ENCODE results near the gene SLF2.

Gene SLF2

GRCh38 chr10:100976906-100977305 lies 64.1 kb downstream of the SLF2 start:
- Histone ChIP-seq H3K9ac (ENCODE audit: low read length in 5 of 5) (no peak overlapping the region), H3K9me3 (ENCODE audit: control insufficient read depth in 5 of 5, low read length in 5 of 5) (no peaks in the 10 kb centered on the region), H3K36me3 (ENCODE audit: control insufficient read depth in 5 of 5, insufficient read depth in 5 of 5, low read length in 5 of 5) (peaks cover 6 to 38% (median 31%) of the 10 kb centered on the region in 5 donors), H3K4me3 (ENCODE audit: low read depth in 1 of 5, low read length in 5 of 5) (no peak overlapping the region), H3K4me1 (ENCODE audit: control insufficient read depth in 5 of 5, insufficient read depth in 5 of 5, low read length in 5 of 5) (no peaks in the 10 kb centered on the region), H3K27ac (ENCODE audit: low read depth, low read length) (no peak overlapping the region), H3K27me3 (ENCODE audit: control insufficient read depth in 5 of 5, insufficient read depth in 4 of 5, low read length in 5 of 5) (no peaks in the 10 kb centered on the region)

GRCh38 chr10:100977436-100977835 lies 64.7 kb downstream of the SLF2 start:
- Histone ChIP-seq H3K9me3 (ENCODE audit: control insufficient read depth in 5 of 5, low read length in 5 of 5) (no peaks in the 10 kb centered on the region), H3K27ac (ENCODE audit: low read depth, low read length) (no peak overlapping the region), H3K4me1 (ENCODE audit: control insufficient read depth in 5 of 5, insufficient read depth in 5 of 5, low read length in 5 of 5) (no peaks in the 10 kb centered on the region), H3K27me3 (ENCODE audit: control insufficient read depth in 5 of 5, insufficient read depth in 4 of 5, low read length in 5 of 5) (no peaks in the 10 kb centered on the region), H3K36me3 (ENCODE audit: control insufficient read depth in 5 of 5, insufficient read depth in 5 of 5, low read length in 5 of 5) (peaks cover 6 to 41% (median 36%) of the 10 kb centered on the region in 5 donors), H3K4me3 (ENCODE audit: low read depth in 1 of 5, low read length in 5 of 5) (no peak overlapping the region), H3K9ac (ENCODE audit: low read length in 5 of 5) (no peak overlapping the region)

DNA sequence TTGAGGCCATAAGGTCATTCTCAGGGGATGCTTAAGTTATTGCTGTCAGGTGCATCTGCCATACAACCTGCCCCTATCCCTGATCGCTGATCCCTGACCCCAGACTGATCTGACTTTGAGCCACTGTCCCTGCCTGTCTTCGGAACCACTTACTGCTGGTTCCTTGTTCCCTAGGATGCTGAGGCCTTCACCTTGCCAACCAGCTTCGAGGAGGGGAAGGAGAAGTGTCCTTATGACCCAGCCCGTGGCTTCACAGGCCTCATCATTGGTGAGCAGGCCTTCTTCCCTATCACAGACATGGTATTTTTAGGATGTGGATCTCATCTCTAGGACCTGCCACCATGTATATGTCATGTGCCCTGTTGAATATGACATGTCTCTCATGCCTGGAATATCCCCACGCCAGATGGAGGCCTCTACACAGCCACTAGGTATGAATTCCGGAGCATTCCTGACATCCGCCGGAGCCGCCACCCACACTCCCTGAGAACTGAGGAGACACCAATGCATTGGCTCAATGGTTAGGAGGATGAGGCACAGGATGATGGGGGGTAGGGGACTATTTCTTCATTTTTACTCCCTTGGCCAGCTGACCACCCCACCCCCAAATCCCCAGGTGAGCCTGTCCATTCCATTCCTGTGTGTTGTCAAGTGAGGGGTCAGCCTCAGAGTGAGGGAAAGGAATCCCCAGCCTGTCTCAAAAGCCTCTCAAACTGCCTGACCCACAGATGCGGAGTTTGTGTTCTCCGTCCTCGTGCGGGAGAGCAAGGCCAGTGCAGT lies 65.5 kb downstream of the SLF2 start:
- no peak overlapping the region for H3K9ac ChIP-seq (ENCODE audit: low read length in 5 of 5)
- no peaks in the 10 kb centered on the region for H3K4me1 ChIP-seq (ENCODE audit: control insufficient read depth in 5 of 5, insufficient read depth in 5 of 5, low read length in 5 of 5)
- peaks cover 6 to 50% (median 42%) of the 10 kb centered on the region in 5 donors for H3K36me3 ChIP-seq (ENCODE audit: control insufficient read depth in 5 of 5, insufficient read depth in 5 of 5, low read length in 5 of 5)
- H3K27me3 ChIP-seq (ENCODE audit: control insufficient read depth in 5 of 5, insufficient read depth in 4 of 5, low read length in 5 of 5) = no peaks in the 10 kb centered on the region
- H3K9me3 ChIP-seq (ENCODE audit: control insufficient read depth in 5 of 5, low read length in 5 of 5) = no peaks in the 10 kb centered on the region
- H3K4me3 ChIP-seq (ENCODE audit: low read depth in 1 of 5, low read length in 5 of 5) = no peak overlapping the region
- no peak overlapping the region for H3K27ac ChIP-seq (ENCODE audit: low read depth, low read length)

DNA sequence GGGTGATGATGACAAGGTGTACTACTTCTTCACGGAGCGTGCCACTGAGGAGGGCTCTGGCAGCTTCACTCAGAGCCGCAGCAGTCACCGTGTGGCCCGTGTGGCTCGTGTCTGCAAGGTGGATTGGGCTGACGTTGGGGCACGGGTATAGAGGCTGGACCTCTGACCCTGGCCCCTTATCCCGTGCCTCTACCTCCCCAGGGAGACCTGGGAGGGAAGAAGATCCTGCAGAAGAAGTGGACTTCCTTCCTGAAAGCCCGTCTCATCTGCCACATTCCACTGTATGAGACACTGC lies 66.1 kb downstream of the SLF2 start:
- no peak overlapping the region for H3K27ac ChIP-seq (ENCODE audit: low read depth, low read length)
- H3K4me3 ChIP-seq (ENCODE audit: low read depth in 1 of 5, low read length in 5 of 5) = no peak overlapping the region
- H3K4me1 ChIP-seq (ENCODE audit: control insufficient read depth in 5 of 5, insufficient read depth in 5 of 5, low read length in 5 of 5) = no peaks in the 10 kb centered on the region
- H3K27me3 ChIP-seq (ENCODE audit: control insufficient read depth in 5 of 5, insufficient read depth in 4 of 5, low read length in 5 of 5) = no peaks in the 10 kb centered on the region
- no peak overlapping the region for H3K9ac ChIP-seq (ENCODE audit: low read length in 5 of 5)
- H3K9me3 ChIP-seq (ENCODE audit: control insufficient read depth in 5 of 5, low read length in 5 of 5) = no peaks in the 10 kb centered on the region
- H3K36me3 ChIP-seq (ENCODE audit: control insufficient read depth in 5 of 5, insufficient read depth in 5 of 5, low read length in 5 of 5) = peaks cover 6 to 53% (median 44%) of the 10 kb centered on the region in 5 donors

GRCh38 chr10:100979791-100980272 lies 67.1 kb downstream of the SLF2 start:
- no peak overlapping the region for H3K4me3 ChIP-seq (ENCODE audit: low read depth in 1 of 5, low read length in 5 of 5)
- H3K9ac ChIP-seq (ENCODE audit: low read length in 5 of 5) = no peak overlapping the region
- H3K36me3 ChIP-seq (ENCODE audit: control insufficient read depth in 5 of 5, insufficient read depth in 5 of 5, low read length in 5 of 5) = peaks cover 6 to 61% (median 49%) of the 10 kb centered on the region in 5 donors
- no peaks in the 10 kb centered on the region for H3K4me1 ChIP-seq (ENCODE audit: control insufficient read depth in 5 of 5, insufficient read depth in 5 of 5, low read length in 5 of 5)
- no peak overlapping the region for H3K27ac ChIP-seq (ENCODE audit: low read depth, low read length)
- no peaks in the 10 kb centered on the region for H3K9me3 ChIP-seq (ENCODE audit: control insufficient read depth in 5 of 5, low read length in 5 of 5)
- H3K27me3 ChIP-seq (ENCODE audit: control insufficient read depth in 5 of 5, insufficient read depth in 4 of 5, low read length in 5 of 5) = no peaks in the 10 kb centered on the region

DNA sequence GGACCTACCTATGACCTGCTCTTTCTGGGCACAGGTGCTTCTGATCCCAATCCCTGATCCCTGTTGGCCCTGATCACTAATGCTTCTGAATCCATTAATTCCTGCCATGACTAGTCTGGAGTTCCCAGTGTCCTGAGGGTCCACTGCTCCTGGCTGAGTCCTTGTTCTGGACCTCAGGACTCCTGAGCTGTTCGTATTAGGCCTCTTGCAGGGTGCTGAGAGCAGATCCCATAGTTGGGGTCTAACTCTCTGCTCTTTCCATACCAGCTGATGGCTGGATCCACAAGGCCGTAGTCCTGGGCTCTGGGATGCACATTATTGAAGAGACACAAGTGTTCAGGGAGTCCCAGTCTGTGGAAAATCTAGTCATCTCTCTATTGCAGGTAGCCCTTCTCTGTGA lies 67.5 kb downstream of the SLF2 start:
- no peaks in the 10 kb centered on the region for H3K27me3 ChIP-seq (ENCODE audit: control insufficient read depth in 5 of 5, insufficient read depth in 4 of 5, low read length in 5 of 5)
- H3K9ac ChIP-seq (ENCODE audit: low read length in 5 of 5) = no peak overlapping the region
- H3K4me1 ChIP-seq (ENCODE audit: control insufficient read depth in 5 of 5, insufficient read depth in 5 of 5, low read length in 5 of 5) = no peaks in the 10 kb centered on the region
- no peak overlapping the region for H3K27ac ChIP-seq (ENCODE audit: low read depth, low read length)
- H3K36me3 ChIP-seq (ENCODE audit: control insufficient read depth in 5 of 5, insufficient read depth in 5 of 5, low read length in 5 of 5) = peaks cover 6 to 64% (median 50%) of the 10 kb centered on the region in 5 donors
- H3K9me3 ChIP-seq (ENCODE audit: control insufficient read depth in 5 of 5, low read length in 5 of 5) = no peaks in the 10 kb centered on the region
- no peak overlapping the region for H3K4me3 ChIP-seq (ENCODE audit: low read depth in 1 of 5, low read length in 5 of 5)

GRCh38 chr10:100980711-100981110 lies 67.9 kb downstream of the SLF2 start:
- no peaks in the 10 kb centered on the region for H3K9me3 ChIP-seq (ENCODE audit: control insufficient read depth in 5 of 5, low read length in 5 of 5)
- H3K4me3 ChIP-seq (ENCODE audit: low read depth in 1 of 5, low read length in 5 of 5) = no peak overlapping the region
- no peaks in the 10 kb centered on the region for H3K27me3 ChIP-seq (ENCODE audit: control insufficient read depth in 5 of 5, insufficient read depth in 4 of 5, low read length in 5 of 5)
- H3K9ac ChIP-seq (ENCODE audit: low read length in 5 of 5) = no peak overlapping the region
- no peak overlapping the region for H3K27ac ChIP-seq (ENCODE audit: low read depth, low read length)
- no peaks in the 10 kb centered on the region for H3K4me1 ChIP-seq (ENCODE audit: control insufficient read depth in 5 of 5, insufficient read depth in 5 of 5, low read length in 5 of 5)
- H3K36me3 ChIP-seq (ENCODE audit: control insufficient read depth in 5 of 5, insufficient read depth in 5 of 5, low read length in 5 of 5) = peaks cover 6 to 64% (median 50%) of the 10 kb centered on the region in 5 donors

- peaks cover 0 to 5% (median under 1%) of the 10 kb centered on the region in 5 donors for H3K4me1 ChIP-seq (ENCODE audit: control insufficient read depth in 5 of 5, insufficient read depth in 5 of 5, low read length in 5 of 5)
- H3K9ac ChIP-seq (ENCODE audit: low read length in 5 of 5) = no peak overlapping the region
- no peak overlapping the region for H3K27ac ChIP-seq (ENCODE audit: low read depth, low read length)
- H3K4me3 ChIP-seq (ENCODE audit: low read depth in 1 of 5, low read length in 5 of 5) = no peak overlapping the region
- H3K9me3 ChIP-seq (ENCODE audit: control insufficient read depth in 5 of 5, low read length in 5 of 5) = no peaks in the 10 kb centered on the region
- peaks cover 6 to 69% (median 50%) of the 10 kb centered on the region in 5 donors for H3K36me3 ChIP-seq (ENCODE audit: control insufficient read depth in 5 of 5, insufficient read depth in 5 of 5, low read length in 5 of 5)
- no peaks in the 10 kb centered on the region for H3K27me3 ChIP-seq (ENCODE audit: control insufficient read depth in 5 of 5, insufficient read depth in 4 of 5, low read length in 5 of 5)
These were observed 68.5 kb downstream of the SLF2 start for GRCh38 chr10:100981178-100981772.

- Histone ChIP-seq H3K9ac (ENCODE audit: low read length in 5 of 5) (no peak overlapping the region), H3K4me1 (ENCODE audit: control insufficient read depth in 5 of 5, insufficient read depth in 5 of 5, low read length in 5 of 5) (peaks cover 8 to 21% (median 18%) of the 10 kb centered on the region in 5 donors), H3K27ac (ENCODE audit: low read depth, low read length) (no peak overlapping the region), H3K4me3 (ENCODE audit: low read depth in 1 of 5, low read length in 5 of 5) (no peak overlapping the region), H3K36me3 (ENCODE audit: control insufficient read depth in 5 of 5, insufficient read depth in 5 of 5, low read length in 5 of 5) (peaks cover 6 to 68% (median 45%) of the 10 kb centered on the region in 5 donors), H3K9me3 (ENCODE audit: control insufficient read depth in 5 of 5, low read length in 5 of 5) (no peaks in the 10 kb centered on the region), H3K27me3 (ENCODE audit: control insufficient read depth in 5 of 5, insufficient read depth in 4 of 5, low read length in 5 of 5) (no peaks in the 10 kb centered on the region)
These were observed 70.4 kb downstream of the SLF2 start for GRCh38 chr10:100982916-100983830.

All from subcutaneous abdominal adipose tissue (tissue), 5 donors.